GM13976 (cell line): ENCODE measurements around the gene COP1.
"Not testable (repeated sequence)": the region's sequence is repeated elsewhere in the genome, so short reads cannot be mapped to it uniquely, and the experiment has no call there.

Source experiments
- DNase-seq: peaks from one replicate; pipeline ENCODE4 v3.0.0; 2012; ENCODE audit warnings: low spot score
- in situ Hi-C: fragments of 300-500 bp; cut with MboI; formaldehyde crosslinking; loops from one replicate; pipeline ENCODE4 v1.12.0; 2022; ENCODE audit warnings: low sequenced_read_pairs, mixed read lengths, inconsistent platforms; ENCODE audit not compliant: unreplicated experiment
- TF ChIP-seq, protein P1 (sequence below): IDR thresholded peaks from 2 replicates; pipeline ENCODE4 v1.5.1; 2012; ENCODE audit warnings: borderline replicate concordance, mild to moderate bottlenecking; ENCODE audit not compliant: insufficient read depth; ENCODE audit errors: extremely low read depth, missing control alignments, control extremely low read depth

Gene COP1

DNA sequence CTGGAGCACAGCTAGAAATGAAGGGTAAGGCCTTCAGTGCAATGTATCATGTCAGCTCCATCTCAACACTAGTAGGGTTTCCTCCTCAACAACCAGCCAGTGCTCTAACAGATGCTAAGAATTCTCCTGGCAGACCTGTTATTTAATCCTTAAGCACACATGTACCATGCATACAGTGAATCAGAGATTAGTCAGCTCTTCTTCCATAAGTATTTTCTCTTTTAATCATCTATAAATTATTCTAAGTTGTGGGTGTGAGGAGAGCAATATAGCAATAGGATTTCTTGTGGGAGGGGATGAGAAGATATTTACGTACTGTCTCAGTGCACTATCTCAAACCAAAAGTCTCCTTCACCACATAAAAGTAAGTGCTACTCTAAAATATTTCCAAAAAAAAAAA, 95.3 kb downstream of the COP1 start:
- TF ChIP-seq, protein P1, sequence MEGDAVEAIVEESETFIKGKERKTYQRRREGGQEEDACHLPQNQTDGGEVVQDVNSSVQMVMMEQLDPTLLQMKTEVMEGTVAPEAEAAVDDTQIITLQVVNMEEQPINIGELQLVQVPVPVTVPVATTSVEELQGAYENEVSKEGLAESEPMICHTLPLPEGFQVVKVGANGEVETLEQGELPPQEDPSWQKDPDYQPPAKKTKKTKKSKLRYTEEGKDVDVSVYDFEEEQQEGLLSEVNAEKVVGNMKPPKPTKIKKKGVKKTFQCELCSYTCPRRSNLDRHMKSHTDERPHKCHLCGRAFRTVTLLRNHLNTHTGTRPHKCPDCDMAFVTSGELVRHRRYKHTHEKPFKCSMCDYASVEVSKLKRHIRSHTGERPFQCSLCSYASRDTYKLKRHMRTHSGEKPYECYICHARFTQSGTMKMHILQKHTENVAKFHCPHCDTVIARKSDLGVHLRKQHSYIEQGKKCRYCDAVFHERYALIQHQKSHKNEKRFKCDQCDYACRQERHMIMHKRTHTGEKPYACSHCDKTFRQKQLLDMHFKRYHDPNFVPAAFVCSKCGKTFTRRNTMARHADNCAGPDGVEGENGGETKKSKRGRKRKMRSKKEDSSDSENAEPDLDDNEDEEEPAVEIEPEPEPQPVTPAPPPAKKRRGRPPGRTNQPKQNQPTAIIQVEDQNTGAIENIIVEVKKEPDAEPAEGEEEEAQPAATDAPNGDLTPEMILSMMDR = no peak
- in situ Hi-C loops = no loop called here
- no peak for DNase-seq

DNA sequence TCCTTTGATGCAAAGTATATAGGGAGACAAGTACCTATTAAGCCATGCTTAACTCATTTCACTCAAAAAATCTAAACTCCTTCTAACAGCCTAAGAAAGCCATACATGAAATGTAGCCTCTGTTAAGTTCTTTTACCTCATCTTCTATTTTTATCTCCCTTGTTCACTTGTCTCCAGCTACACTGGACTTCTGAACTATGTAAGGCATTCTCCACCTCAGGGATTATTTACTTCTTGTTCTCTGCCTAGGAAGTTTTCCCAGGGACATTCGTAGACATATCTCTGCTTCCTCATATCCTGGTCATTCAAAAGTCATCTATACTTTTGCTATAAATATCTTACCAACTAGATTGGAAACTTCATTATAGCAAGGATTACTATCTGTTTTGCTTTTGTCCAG, 96.9 kb downstream of the COP1 start:
- TF ChIP-seq, protein P1 = no peak
- in situ Hi-C loops = no loop called here
- no peak for DNase-seq

DNA sequence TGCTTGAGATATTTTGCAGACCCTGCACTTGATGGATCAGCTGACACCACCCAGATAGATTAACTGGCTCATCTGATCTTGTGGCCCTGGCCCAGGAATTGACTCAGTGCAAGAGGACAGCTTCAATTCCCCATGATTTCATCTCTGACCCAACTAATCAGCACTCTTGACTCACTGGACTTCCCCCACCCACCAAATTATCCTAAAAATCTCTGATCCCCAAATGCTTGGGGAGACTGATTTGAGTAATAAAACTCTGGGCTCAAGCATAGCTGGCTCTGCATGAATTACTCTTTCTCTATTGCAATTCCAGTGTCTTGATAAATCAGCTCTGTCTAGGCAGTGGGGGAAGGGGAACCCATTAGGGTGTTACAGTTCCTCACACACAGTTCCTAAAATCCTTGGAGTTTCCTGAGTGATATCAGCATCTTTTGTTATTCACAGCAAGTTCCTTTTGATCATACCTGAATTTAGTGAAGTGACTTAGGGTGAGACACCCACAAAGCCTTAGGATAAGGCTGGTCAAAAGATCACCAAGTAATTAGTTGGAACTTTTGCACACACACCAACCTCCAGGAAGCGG, 104.2 kb downstream of the COP1 start:
- TF ChIP-seq, protein P1 = no peak
- in situ Hi-C loops = no loop called here
- DNase-seq = no peak

DNA sequence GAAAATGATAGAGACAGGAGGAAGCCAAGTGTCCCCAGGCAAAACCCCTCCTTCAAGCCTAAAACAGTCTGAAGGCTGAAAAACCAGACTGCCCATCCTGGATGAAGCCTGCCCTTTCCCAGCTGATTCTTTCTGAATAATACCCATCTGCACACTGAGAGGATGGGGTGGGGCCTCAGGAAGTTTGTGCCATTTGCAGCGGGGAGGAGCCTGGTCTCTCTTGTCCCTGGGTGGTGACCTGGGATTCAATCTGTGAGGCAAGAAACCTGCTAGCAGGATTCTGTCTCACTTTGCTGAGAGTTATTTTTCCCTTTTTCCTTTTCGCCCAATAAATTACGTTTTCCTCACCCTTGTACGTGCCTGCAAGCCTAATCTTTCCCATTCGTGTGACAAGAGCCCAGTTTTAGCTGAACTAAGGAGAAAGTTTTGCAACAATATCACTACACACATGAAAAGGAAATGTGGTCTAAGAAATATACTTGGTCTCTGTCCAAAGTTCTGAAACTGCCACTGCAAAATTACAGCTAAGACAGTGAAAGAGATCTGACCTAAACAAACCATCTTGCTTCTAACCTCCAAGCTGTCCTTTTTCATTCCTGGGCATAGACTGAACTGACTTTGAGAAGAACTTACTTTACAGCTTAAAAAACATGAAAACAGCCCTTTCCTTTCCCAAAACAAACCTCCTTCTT, 105.0 kb downstream of the COP1 start:
- DNase-seq = no peak
- TF ChIP-seq, protein P1 = no peak

DNA sequence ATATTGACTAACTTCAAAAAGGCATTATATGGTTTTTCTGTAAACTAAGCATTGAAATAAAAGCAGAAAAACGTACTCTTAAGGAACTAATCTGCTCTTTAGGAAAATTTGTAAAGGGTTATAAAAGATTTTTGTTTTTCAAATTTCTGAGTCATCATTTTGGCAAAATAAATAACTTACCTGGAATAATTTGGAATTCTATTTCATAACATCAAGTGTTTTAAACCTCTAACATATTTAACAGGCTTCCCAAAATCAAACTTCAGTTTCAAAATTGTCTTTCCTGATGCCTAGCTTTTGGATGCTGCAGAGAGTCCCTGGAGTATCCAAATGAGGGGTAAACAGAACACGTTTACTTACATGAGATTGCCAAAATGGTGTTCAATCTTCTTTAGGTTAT, 108.5 kb downstream of the COP1 start:
- DNase-seq = no peak
- in situ Hi-C loops = no loop called here
- TF ChIP-seq, protein P1 = no peak

More for the DNA sequence above, 105.0 kb downstream of the COP1 start:
- in situ Hi-C loops = no loop called here

DNA sequence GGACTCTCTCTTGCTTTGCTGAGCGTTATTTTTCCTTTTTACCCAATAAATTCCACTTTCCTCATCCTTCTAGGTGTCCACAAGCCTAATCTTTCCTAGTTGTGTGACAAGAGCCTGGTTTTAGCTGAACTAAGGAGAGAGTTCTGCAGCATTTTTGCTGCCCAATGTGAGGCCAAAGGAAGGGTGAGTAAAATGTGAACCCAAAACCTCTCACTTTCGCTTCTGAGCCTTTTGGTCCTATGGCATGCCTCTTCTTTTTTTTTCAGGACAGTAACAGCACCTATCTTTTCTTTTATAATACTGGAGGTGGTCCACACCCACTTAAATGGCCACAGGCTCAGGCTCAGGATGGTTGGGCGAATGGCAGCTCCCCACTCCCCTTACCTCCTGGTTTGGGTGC, 111.1 kb downstream of the COP1 start:
- in situ Hi-C loops = no loop called here
- TF ChIP-seq, protein P1 = no peak
- no peak for DNase-seq

DNA sequence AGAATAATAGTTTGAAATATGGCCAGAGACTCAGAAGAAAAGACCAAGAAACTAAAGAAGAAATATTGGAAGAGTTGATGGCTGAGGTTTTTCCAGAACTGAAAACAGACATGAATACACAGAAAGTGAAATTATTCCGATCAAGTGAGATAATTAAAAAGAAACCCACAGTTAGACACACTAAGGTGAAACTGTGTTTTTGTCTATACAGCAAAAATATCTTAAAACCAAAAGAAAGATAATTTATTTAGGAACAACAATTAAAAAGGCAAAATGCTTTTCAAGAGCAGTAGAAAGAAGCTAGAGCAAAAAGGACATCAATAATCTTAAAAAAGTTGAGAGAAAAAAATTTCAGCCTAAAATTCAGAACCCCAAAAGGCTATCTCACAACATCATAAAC, 116.3 kb downstream of the COP1 start:
- TF ChIP-seq, protein P1 = no peak
- in situ Hi-C loops = no loop called here

DNA sequence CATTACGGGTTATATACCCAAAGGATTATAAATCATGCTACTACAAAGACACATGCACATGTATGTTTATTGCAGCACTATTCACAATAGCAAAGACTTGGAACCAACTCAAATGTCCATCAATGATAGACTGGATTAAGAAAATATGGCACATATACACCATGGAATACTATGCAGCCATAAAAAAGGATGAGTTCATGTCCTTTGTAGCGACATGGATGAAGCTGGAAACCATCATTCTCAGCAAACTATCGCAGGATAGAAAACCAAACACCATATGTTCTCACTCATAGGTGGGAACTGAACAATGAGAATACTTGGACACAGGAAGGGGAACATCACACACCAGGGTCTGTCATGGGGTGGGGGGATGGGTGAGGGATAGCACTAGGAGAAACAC, 119.3 kb downstream of the COP1 start:
- in situ Hi-C loops, DNase-seq: not testable (repeated sequence)

More for the DNA sequence above, 116.3 kb downstream of the COP1 start:
- DNase-seq = no peak
